ENCODE results near the gene RND1. TPM values are rescaled to one million over a fixed set of nuclear protein-coding genes. Genes with fewer than 3 reads are reported as not detected.

Gene RND1
- total and polyA plus RNA-seq, 2 of the 13 experiments (the other 11 are each of a cell fraction or from before 2014, with no cell fraction given): 1.8 to 1.9 TPM

DNA sequence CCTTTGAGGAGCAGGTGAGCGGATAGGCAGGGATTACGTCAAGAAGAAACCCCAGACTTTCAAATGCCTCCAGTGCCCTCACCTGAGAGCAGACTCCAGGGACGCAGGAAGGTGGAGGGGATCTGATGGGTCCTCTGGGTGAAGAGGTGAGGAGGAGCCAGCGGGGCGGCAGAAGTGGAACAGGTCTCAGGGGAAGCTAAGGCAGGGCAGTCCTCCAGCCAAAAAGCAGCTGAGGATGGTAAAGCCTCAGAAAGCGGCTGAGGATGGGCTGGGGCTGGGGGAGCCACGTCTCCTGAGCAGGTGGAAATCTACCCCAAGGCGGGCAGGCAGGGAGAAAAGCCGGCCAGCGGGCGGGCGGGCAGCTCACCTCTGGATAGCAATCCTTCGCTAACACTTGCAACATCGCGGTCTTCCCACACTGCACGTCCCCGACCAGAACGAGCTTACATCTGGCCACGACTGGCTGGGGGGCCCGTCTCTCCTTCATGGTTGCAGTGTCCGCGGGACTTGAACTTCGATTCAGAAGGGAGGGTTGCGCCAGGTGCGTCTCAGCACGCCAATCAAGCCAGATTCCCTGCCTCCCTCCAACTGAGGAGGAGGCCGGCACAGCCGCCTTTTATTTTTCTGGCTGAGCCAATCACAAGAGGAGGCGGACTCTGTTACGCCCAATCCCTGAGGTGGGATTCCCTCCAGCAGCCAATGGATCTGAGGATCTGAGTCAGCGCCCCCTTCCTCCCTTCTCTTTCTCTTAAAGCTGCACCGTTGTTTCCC, at the start of gene RND1 (continued):
- TF ChIP-seq FOXK1 (CRISPR knock-in tag; IDR thresholded peaks at IDR 0.05; ENCODE audit: borderline replicate concordance, low read depth) (no peak), ZSCAN12 (CRISPR knock-in tag; IDR thresholded peaks at IDR 0.05) (no peak), ZNF552 (CRISPR knock-in tag; IDR thresholded peaks at IDR 0.05; ENCODE audit: borderline replicate concordance) (no peak), RFX1 (IDR thresholded peaks at IDR 0.05) (no peak), NFATC3 (CRISPR knock-in tag; IDR thresholded peaks at IDR 0.05) (peak; percentile 36; the same call in 1 of the 2 replicates), KAT8 (CRISPR knock-in tag; IDR thresholded peaks at IDR 0.05) (peak; percentile 72), CBFB (CRISPR knock-in tag; IDR thresholded peaks at IDR 0.05) (no peak), ZNF772 (CRISPR knock-in tag; IDR thresholded peaks at IDR 0.05) (no peak), ZFP36L1 (CRISPR knock-in tag; IDR thresholded peaks at IDR 0.05) (no peak), HNRNPLL (IDR thresholded peaks at IDR 0.05; ENCODE audit: low read depth, low read length, poor library complexity, severe bottlenecking) (peak; percentile 71), ZNF788 (CRISPR knock-in tag; IDR thresholded peaks at IDR 0.05; ENCODE audit: borderline replicate concordance) (peak; percentile 53; the same call in 1 of the 2 replicates), ZNF180 (CRISPR knock-in tag; IDR thresholded peaks at IDR 0.05; ENCODE audit: borderline replicate concordance, low read depth) (0 out of 2 replicates have a peak, but pooled peaks have one; percentile 34), ATF1 (CRISPR knock-in tag; IDR thresholded peaks at IDR 0.05) (no peak), LCORL (IDR thresholded peaks at IDR 0.05) (no peak), LCORL (CRISPR knock-in tag; IDR thresholded peaks at IDR 0.05) (no peak), DR1 (CRISPR knock-in tag; IDR thresholded peaks at IDR 0.05) (peak; percentile 87), GZF1 (CRISPR knock-in tag; IDR thresholded peaks at IDR 0.05) (no peak), SMAD9 (CRISPR knock-in tag; IDR thresholded peaks at IDR 0.05) (no peak)
- TF ChIP-seq, protein P1, sequence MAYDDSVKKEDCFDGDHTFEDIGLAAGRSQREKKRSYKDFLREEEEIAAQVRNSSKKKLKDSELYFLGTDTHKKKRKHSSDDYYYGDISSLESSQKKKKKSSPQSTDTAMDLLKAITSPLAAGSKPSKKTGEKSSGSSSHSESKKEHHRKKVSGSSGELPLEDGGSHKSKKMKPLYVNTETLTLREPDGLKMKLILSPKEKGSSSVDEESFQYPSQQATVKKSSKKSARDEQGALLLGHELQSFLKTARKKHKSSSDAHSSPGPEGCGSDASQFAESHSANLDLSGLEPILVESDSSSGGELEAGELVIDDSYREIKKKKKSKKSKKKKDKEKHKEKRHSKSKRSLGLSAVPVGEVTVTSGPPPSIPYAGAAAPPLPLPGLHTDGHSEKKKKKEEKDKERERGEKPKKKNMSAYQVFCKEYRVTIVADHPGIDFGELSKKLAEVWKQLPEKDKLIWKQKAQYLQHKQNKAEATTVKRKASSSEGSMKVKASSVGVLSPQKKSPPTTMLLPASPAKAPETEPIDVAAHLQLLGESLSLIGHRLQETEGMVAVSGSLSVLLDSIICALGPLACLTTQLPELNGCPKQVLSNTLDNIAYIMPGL (CRISPR knock-in tag; IDR thresholded peaks at IDR 0.05; ENCODE audit: borderline replicate concordance in 1 of 2, low read depth in 1 of 2): peak; percentile 46 to 68; a peak in 3 of 4 replicates
- TF ChIP-seq, protein P2, sequence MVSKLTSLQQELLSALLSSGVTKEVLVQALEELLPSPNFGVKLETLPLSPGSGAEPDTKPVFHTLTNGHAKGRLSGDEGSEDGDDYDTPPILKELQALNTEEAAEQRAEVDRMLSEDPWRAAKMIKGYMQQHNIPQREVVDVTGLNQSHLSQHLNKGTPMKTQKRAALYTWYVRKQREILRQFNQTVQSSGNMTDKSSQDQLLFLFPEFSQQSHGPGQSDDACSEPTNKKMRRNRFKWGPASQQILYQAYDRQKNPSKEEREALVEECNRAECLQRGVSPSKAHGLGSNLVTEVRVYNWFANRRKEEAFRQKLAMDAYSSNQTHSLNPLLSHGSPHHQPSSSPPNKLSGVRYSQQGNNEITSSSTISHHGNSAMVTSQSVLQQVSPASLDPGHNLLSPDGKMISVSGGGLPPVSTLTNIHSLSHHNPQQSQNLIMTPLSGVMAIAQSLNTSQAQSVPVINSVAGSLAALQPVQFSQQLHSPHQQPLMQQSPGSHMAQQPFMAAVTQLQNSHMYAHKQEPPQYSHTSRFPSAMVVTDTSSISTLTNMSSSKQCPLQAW (CRISPR knock-in tag; IDR thresholded peaks at IDR 0.05): no peak
- TF ChIP-seq, protein P3, sequence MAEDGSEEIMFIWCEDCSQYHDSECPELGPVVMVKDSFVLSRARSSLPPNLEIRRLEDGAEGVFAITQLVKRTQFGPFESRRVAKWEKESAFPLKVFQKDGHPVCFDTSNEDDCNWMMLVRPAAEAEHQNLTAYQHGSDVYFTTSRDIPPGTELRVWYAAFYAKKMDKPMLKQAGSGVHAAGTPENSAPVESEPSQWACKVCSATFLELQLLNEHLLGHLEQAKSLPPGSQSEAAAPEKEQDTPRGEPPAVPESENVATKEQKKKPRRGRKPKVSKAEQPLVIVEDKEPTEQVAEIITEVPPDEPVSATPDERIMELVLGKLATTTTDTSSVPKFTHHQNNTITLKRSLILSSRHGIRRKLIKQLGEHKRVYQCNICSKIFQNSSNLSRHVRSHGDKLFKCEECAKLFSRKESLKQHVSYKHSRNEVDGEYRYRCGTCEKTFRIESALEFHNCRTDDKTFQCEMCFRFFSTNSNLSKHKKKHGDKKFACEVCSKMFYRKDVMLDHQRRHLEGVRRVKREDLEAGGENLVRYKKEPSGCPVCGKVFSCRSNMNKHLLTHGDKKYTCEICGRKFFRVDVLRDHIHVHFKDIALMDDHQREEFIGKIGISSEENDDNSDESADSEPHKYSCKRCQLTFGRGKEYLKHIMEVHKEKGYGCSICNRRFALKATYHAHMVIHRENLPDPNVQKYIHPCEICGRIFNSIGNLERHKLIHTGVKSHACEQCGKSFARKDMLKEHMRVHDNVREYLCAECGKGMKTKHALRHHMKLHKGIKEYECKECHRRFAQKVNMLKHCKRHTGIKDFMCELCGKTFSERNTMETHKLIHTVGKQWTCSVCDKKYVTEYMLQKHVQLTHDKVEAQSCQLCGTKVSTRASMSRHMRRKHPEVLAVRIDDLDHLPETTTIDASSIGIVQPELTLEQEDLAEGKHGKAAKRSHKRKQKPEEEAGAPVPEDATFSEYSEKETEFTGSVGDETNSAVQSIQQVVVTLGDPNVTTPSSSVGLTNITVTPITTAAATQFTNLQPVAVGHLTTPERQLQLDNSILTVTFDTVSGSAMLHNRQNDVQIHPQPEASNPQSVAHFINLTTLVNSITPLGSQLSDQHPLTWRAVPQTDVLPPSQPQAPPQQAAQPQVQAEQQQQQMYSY (CRISPR knock-in tag; IDR thresholded peaks at IDR 0.05): no peak

All from HepG2 (cell line).